Measurements from ENCODE around the gene FLT3.
A peak's percentile ranks its signal among the peaks of the same experiment; 100 is the strongest.

Gene FLT3

DNA sequence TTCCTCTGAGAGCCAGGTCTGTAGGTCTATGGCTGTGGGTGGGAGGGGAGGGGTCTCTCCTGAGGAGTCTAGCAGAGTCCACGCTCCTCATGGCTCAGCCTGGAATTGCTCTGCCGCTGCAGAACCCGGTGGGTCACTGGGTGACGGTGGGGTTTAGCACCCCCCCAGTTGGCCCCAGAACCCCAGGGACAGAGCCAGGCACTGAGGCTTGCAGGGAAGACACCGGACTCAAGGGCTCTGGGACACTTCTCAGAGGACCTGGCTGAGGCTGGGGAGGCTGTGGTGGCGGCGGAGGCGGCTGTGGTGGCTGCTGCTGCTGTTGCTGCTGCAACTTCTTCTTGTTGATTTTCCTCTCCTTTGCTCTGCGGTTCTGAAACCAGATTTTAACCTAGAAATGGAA, 137.4 kb downstream of the FLT3 start:
- TF ChIP-seq YY1 (IDR thresholded peaks at IDR 0.05; ENCODE audit: insufficient read depth, insufficient read length) (no peak), SUZ12 (IDR thresholded peaks at IDR 0.05; ENCODE audit: extremely low read depth, insufficient read depth, insufficient read length) (no peak), ZNF274 (IDR thresholded peaks at IDR 0.05; ENCODE audit: low read depth, low read length) (no peak)
- peaks cover 5% of the 10 kb centered on the region for H3K4me1 ChIP-seq (ENCODE audit: insufficient read depth, insufficient read length)
- no peak for DNase-seq (ENCODE audit: low read depth, low spot score)
- H3K36me3 ChIP-seq (ENCODE audit: insufficient read depth, insufficient read length, low read length): no peaks in the 10 kb centered on the region
- H3K9ac ChIP-seq (ENCODE audit: insufficient read length, low read depth): no peak overlapping the region
- H3K9me3 ChIP-seq (ENCODE audit: insufficient read depth, low read length): no peaks in the 10 kb centered on the region
- H3K27me3 ChIP-seq (ENCODE audit: insufficient read depth, insufficient read length): peaks cover 97% of the 10 kb centered on the region
- H3K4me3 ChIP-seq (ENCODE audit: insufficient read length, low read depth): no peak overlapping the region

GRCh38 chr13:27962128-27962841, 138.1 kb downstream of the FLT3 start:
- TF ChIP-seq ZNF274 (IDR thresholded peaks at IDR 0.05; ENCODE audit: low read depth, low read length) (no peak), SUZ12 (IDR thresholded peaks at IDR 0.05; ENCODE audit: extremely low read depth, insufficient read depth, insufficient read length) (no peak), YY1 (IDR thresholded peaks at IDR 0.05; ENCODE audit: insufficient read depth, insufficient read length) (no peak)
- H3K9me3 ChIP-seq (ENCODE audit: insufficient read depth, low read length): no peaks in the 10 kb centered on the region
- H3K4me1 ChIP-seq (ENCODE audit: insufficient read depth, insufficient read length): peaks cover 5% of the 10 kb centered on the region
- H3K9ac ChIP-seq (ENCODE audit: insufficient read length, low read depth): no peak overlapping the region
- H3K4me3 ChIP-seq (ENCODE audit: insufficient read length, low read depth): no peak overlapping the region
- DNase-seq (ENCODE audit: low read depth, low spot score): no peak
- no peaks in the 10 kb centered on the region for H3K36me3 ChIP-seq (ENCODE audit: insufficient read depth, insufficient read length, low read length)
- H3K27me3 ChIP-seq (ENCODE audit: insufficient read depth, insufficient read length): peaks cover 97% of the 10 kb centered on the region

GRCh38 chr13:27961227-27962085, 138.9 kb downstream of the FLT3 start:
- TF ChIP-seq SUZ12 (IDR thresholded peaks at IDR 0.05; ENCODE audit: extremely low read depth, insufficient read depth, insufficient read length) (no peak), ZNF274 (IDR thresholded peaks at IDR 0.05; ENCODE audit: low read depth, low read length) (no peak), YY1 (IDR thresholded peaks at IDR 0.05; ENCODE audit: insufficient read depth, insufficient read length) (no peak)
- Histone ChIP-seq H3K9ac (ENCODE audit: insufficient read length, low read depth) (no peak overlapping the region), H3K36me3 (ENCODE audit: insufficient read depth, insufficient read length, low read length) (no peaks in the 10 kb centered on the region), H3K4me3 (ENCODE audit: insufficient read length, low read depth) (no peak overlapping the region), H3K27me3 (ENCODE audit: insufficient read depth, insufficient read length) (peaks cover 97% of the 10 kb centered on the region), H3K9me3 (ENCODE audit: insufficient read depth, low read length) (no peaks in the 10 kb centered on the region), H3K4me1 (ENCODE audit: insufficient read depth, insufficient read length) (peaks cover 5% of the 10 kb centered on the region)
- DNase-seq (ENCODE audit: low read depth, low spot score): no peak

GRCh38 chr13:27960362-27961226, 139.8 kb downstream of the FLT3 start:
- Histone ChIP-seq H3K9me3 (ENCODE audit: insufficient read depth, low read length) (peaks cover 2% of the 10 kb centered on the region), H3K4me3 (ENCODE audit: insufficient read length, low read depth) (no peak overlapping the region), H3K4me1 (ENCODE audit: insufficient read depth, insufficient read length) (peaks cover 3% of the 10 kb centered on the region), H3K36me3 (ENCODE audit: insufficient read depth, insufficient read length, low read length) (no peaks in the 10 kb centered on the region), H3K27me3 (ENCODE audit: insufficient read depth, insufficient read length) (peaks cover 100% of the 10 kb centered on the region), H3K9ac (ENCODE audit: insufficient read length, low read depth) (no peak overlapping the region)
- DNase-seq (ENCODE audit: low read depth, low spot score): no peak
- TF ChIP-seq YY1 (IDR thresholded peaks at IDR 0.05; ENCODE audit: insufficient read depth, insufficient read length): no peak
- peak; percentile 59 for TF ChIP-seq SUZ12 (IDR thresholded peaks at IDR 0.05; ENCODE audit: extremely low read depth, insufficient read depth, insufficient read length)

- Histone ChIP-seq H3K4me3 (ENCODE audit: insufficient read length, low read depth) (no peak overlapping the region), H3K4me1 (ENCODE audit: insufficient read depth, insufficient read length) (peaks cover 3% of the 10 kb centered on the region), H3K27me3 (ENCODE audit: insufficient read depth, insufficient read length) (peaks cover 100% of the 10 kb centered on the region), H3K9me3 (ENCODE audit: insufficient read depth, low read length) (peaks cover 8% of the 10 kb centered on the region), H3K9ac (ENCODE audit: insufficient read length, low read depth) (no peak overlapping the region), H3K36me3 (ENCODE audit: insufficient read depth, insufficient read length, low read length) (no peaks in the 10 kb centered on the region)
- TF ChIP-seq YY1 (IDR thresholded peaks at IDR 0.05; ENCODE audit: insufficient read depth, insufficient read length) (no peak), ZNF274 (IDR thresholded peaks at IDR 0.05; ENCODE audit: low read depth, low read length) (no peak), SUZ12 (IDR thresholded peaks at IDR 0.05; ENCODE audit: extremely low read depth, insufficient read depth, insufficient read length) (no peak)
- no peak for DNase-seq (ENCODE audit: low read depth, low spot score)
Observed at GRCh38 chr13:27959976-27960361, 140.4 kb downstream of the FLT3 start.

DNA sequence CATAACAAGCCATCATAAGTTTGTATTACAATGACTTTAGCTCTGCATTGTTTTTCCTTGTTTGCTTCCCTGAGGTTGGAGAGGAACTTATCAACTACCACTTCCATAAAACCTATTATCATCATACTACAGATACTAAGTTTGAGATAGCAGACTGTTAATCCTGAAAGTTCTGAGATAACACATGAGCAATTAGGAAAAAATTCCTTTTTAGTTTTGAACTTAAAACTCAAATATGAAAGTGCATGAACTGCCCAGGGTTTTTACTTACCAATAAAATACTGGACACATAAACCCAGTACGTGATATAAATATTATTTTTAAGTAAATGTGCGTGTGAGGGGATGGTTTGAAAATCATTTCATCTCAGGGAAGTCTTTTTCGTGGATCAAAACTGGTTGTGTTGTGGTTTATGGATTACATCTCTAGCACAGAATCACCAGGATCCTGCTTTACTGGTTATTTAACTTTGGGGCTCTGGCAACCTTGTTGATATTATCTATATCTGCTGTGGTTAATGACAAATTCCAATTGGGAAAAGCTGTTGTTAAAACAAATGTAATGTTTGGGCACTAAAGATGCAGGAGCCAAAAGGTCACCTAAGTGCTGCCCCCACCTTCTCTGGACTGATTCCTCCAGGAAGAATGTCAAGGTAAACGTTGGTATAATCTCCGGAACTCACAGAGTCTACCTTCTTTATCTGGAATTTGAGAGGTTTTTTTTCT, 143.6 kb downstream of the FLT3 start:
- no peaks in the 10 kb centered on the region for H3K36me3 ChIP-seq (ENCODE audit: insufficient read depth, insufficient read length, low read length)
- DNase-seq (ENCODE audit: low read depth, low spot score): no peak
- TF ChIP-seq YY1 (IDR thresholded peaks at IDR 0.05; ENCODE audit: insufficient read depth, insufficient read length): no peak
- H3K27me3 ChIP-seq (ENCODE audit: insufficient read depth, insufficient read length): peaks cover 99% of the 10 kb centered on the region
- no peak overlapping the region for H3K4me3 ChIP-seq (ENCODE audit: insufficient read length, low read depth)
- no peak overlapping the region for H3K9ac ChIP-seq (ENCODE audit: insufficient read length, low read depth)
- H3K4me1 ChIP-seq (ENCODE audit: insufficient read depth, insufficient read length): peaks cover 3% of the 10 kb centered on the region
- peaks cover 21% of the 10 kb centered on the region for H3K9me3 ChIP-seq (ENCODE audit: insufficient read depth, low read length)
